ENCODE results near the gene MBOAT7. TPM values are rescaled to one million over a fixed set of nuclear protein-coding genes. Genes with fewer than 3 reads are reported as not detected.
"Not testable (repeated sequence)": the region's sequence is repeated elsewhere in the genome, so short reads cannot be mapped to it uniquely, and the experiment has no call there.

MBOAT7 gene
- total RNA-seq, 4 donors from 2014 or later: 21.0 to 72.4 (median 32.7) TPM

GRCh38 chr19:54218960-54219661, 29.7 kb upstream of the MBOAT7 start:
- DNase-seq (ENCODE audit: low spot score): no peak
- no peak for TF ChIP-seq CTCF (IDR thresholded peaks at IDR 0.05)
- no peak for ATAC-seq (ENCODE audit: low FRiP score)

GRCh38 chr19:54218259-54218658, 28.9 kb upstream of the MBOAT7 start:
- DNase-seq (ENCODE audit: low spot score) (no peak), ATAC-seq (ENCODE audit: low FRiP score) (no peak)
- TF ChIP-seq CTCF (IDR thresholded peaks at IDR 0.05): no peak

- ATAC-seq (ENCODE audit: low FRiP score); DNase-seq (ENCODE audit: low spot score): not testable (repeated sequence)
Measured at GRCh38 chr19:54217517-54218247, 28.3 kb upstream of the MBOAT7 start.

GRCh38 chr19:54216869-54217268, 27.5 kb upstream of the MBOAT7 start:
- TF ChIP-seq CTCF (IDR thresholded peaks at IDR 0.05): no peak
- DNase-seq (ENCODE audit: low spot score) (no peak), ATAC-seq (ENCODE audit: low FRiP score) (no peak)

- DNase-seq (ENCODE audit: low spot score); ATAC-seq (ENCODE audit: low FRiP score): not testable (repeated sequence)
Measured at GRCh38 chr19:54214734-54215133, 25.4 kb upstream of the MBOAT7 start.

- DNase-seq (ENCODE audit: low spot score); ATAC-seq (ENCODE audit: low FRiP score): not testable (repeated sequence)
Measured at GRCh38 chr19:54214217-54214616, 24.8 kb upstream of the MBOAT7 start.

- TF ChIP-seq CTCF (IDR thresholded peaks at IDR 0.05): no peak
- ATAC-seq (ENCODE audit: low FRiP score) (no peak), DNase-seq (ENCODE audit: low spot score) (no peak)
Measured at GRCh38 chr19:54211235-54211634, 21.9 kb upstream of the MBOAT7 start.

- no peak for TF ChIP-seq CTCF (IDR thresholded peaks at IDR 0.05)
- peak; percentile 93 for DNase-seq (ENCODE audit: low spot score)
- peak; percentile 76 for ATAC-seq (ENCODE audit: low FRiP score)
Measured at GRCh38 chr19:54209811-54210494, 20.6 kb upstream of the MBOAT7 start.
